CD4-positive, alpha-beta T cell treated with Interleukin-17A for 1 hour (primary cell): ENCODE measurements around the gene WFIKKN2.

Experiments used
- DNase-seq: peaks from one replicate; pipeline ENCODE4 v3.0.0-alpha.2; 2020

The WFIKKN2 gene

DNA sequence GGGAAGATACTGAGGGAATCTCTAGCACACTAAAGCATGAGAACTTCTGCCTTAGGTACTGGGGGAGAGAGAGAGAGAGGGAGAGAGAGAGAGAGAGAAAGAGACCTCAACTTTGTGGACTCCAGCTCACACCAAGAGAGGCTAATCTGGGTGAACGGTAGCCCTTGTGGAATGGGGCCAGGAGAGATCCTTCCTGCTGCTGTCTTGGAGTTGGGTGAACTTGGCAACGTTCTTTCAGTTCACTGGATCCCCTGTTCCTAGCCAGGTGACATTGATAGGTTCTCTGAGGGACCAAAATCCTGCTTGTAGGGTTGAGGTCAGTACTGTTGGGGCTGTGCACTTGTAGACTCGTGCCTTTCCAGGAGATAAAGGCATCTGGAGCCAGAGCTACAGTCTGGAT lies 26.5 kb upstream of the WFIKKN2 start:
- DNase-seq, result no peak

DNA sequence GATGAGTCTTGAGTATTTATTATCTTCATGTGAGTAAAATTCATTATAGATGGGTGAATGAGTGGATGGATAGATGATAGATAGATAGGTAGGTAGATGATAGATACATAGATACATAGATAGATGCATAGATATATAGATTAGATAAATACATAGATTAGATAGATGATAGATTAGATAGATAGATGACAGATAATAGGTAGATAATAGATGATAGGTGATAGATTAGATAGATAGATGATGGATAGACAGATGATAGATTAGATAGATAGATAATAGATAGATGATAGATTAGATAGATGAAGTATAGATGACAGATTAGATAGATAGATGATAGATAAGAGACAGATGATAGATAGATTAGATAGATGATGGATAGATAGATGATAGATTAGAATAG lies 21.8 kb upstream of the WFIKKN2 start:
- no peak for DNase-seq

DNA sequence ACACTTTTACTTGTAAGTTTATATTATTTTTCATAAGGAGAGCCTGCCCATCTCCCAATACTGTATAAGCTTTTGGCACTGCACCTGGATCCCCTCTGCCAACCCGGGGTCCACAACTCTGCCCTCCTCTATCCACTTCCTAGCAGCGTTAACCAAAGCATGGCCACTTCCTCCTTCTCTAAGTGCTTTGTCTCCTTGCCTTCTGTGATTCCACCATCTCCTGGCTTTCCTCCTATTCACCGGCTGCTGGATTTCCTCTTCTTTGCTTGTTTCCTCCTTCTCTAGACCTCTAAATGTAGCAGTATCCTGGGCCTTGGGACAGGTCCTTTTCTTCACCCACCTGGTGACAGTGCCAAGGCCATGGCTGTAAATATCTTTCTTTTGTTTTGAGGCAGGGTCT lies 20.0 kb upstream of the WFIKKN2 start:
- DNase-seq, result no peak

DNA sequence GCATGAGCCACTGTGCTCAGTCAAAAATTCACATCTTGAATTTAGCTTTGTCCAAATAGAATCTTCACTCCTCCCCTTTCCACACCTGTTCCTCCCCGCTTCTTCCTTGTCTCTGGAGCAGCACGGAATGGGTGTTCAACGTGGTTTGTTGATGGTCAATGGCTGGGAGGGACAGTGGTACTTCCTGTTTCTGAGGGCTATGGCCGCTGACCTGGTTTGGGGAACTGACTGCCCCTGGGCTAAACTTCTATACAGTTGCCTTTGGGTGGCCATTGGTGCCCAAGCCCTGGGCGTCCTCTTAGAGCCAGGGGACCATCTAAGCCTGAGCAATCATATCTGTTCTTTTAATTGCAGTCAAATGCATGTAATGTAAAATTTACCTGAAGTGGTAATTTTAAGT lies 19.1 kb upstream of the WFIKKN2 start:
- no peak for DNase-seq

DNA sequence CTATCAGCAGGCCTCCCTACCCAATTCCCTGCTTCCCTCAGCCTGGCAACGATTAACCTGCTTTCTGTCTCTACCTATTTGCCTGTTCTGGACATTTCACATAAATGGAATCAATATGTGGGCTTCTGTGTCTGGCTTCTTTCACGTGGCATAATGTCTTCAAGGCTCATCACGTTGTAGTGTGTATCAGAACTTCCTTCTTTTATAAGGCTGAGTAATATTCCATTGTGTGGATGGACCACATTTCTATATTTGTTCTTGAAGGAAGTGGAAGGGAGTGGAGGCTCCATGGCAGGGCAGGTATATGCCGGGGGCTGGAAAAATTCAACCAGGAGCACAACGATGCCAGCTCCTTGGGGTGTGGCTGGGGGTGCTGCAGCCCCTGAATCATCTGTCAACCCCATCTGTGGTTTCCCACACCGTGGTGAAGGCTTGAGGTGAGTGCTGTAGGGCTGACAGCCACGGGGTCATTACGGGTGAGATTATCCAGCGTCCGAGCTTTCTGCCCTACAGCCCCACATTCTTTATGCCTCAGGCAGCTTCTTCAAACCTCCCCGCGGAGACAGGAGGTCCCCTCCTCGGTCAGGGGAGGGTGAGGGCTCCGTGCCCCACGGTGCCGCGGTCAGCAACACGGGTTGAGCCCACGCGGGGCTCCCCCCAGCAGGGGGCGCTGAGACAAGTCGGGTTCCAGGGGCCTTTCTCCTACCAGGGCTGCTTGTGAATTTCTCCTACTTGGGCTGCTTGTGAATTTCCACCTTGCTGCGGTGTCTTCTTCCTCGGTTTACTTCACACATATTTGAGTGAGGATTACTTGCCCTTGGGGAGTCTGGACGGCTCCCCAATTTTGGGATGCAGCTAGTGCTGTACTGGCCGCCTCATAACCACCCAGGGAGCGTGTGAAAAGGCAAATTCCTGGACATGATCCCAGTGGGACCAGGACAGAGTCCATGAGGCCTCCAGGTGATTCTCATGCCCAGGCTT lies 18.3 kb upstream of the WFIKKN2 start:
- DNase-seq, result peak; percentile 57

DNA sequence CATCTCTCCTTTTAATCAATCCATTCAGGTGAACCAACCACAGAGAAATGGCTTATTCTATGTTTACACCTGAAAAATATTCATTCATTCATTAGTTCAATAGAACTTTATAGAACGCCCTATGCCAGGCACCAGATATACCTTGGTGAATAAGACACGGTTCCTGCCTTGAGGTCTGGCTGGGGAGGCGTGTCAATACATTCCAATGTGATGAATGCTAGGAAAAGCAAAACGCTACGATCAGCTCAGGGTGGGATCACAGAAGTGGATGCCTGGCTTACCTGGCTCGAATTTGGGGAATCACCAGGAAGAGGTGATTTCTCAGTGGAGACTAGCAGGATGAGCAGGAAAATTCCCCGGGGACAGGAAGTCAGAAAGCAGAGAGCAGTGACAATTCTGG lies 17.5 kb upstream of the WFIKKN2 start:
- no peak for DNase-seq

DNA sequence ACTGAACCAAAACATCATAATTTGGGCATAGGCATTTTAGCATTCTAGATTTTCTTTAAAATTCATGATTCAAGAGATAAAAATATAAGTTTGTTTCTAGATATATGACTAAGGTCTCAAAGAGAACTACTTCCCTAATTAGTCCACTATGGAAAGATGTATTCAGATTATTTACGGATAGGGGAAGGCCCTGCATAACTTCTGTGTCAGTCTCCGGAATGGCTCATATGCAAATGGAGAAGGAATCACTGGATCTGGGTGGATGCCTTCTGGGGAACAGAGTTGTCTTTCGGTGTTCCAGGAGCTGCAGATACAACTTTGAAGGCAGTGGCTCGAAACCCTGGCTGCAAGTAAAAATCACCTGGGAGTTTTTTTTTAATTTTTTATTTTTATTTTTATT lies 17.1 kb upstream of the WFIKKN2 start:
- no peak for DNase-seq

DNA sequence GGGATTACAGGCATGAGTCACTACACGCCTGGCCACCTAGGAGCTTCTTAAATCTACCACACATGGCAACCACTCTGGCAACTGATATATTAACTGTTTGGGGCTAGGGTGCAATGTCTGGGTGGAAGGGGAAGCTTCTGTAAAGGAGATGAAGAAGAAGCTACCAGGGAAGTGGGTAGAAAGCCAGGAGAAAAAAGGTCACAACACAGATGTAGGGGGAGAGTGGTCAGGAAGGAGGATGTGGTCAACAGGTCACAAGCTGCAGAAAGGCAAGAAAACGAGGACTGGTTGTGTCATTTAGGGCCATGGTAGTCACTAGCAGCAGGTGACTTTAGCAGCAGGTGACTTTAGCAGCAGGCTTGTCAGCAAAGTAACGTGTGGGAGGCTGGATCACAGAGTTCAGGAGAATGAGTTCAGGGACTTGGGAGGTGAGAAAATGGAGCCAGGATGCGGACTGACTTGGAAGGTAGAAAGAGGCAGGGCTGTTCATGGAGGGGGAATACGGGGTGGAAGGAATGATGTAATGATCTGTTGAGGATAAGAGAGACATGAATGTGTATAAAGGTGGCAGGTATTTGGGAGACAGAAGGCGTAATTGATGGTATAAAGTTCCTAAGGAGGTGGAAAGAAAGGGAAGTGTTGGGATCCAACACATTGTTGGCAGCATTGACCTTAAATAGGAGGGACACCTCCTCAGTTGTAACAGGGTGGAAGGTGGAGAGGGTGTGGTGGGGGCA lies 16.3 kb upstream of the WFIKKN2 start:
- no peak for DNase-seq

DNA sequence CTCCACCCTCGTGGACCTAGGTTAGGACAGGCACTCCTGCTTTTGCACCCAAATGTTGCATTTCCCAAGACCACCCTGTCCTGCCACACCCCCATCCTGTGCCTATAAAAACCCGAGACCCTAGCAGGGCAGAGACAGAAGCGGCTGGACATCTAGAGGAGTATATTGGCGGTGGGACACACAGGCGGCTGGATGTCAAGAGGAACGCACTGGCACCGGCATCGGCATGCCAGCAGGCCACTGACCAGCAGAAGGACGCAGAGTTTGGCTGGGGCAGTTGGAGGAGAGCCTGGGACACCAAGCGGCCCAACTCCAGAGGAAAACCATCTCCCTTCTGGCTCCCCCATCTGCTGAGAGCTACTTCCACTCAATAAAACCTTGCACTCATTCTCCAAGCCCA lies 14.7 kb upstream of the WFIKKN2 start:
- no peak for DNase-seq

DNA sequence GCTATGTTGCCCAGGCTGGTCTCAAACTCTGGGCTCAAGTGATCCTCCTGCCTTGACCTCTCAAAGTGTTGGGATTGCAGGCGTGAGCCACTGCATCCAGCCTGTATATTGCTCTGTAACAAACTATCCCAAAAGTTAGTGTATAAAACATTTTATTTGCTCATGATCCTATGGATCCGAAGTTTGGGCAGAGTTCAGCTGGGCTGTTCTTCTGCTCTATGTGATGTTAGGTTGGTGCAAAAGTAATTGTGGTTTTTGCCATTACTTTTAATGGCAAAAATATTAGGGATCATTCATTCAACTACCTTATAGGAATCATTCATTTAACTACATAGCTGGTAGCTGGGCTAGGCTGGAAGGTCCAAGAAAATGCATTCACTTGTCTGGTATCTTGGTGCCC lies 12.8 kb upstream of the WFIKKN2 start:
- DNase-seq, result no peak

DNA sequence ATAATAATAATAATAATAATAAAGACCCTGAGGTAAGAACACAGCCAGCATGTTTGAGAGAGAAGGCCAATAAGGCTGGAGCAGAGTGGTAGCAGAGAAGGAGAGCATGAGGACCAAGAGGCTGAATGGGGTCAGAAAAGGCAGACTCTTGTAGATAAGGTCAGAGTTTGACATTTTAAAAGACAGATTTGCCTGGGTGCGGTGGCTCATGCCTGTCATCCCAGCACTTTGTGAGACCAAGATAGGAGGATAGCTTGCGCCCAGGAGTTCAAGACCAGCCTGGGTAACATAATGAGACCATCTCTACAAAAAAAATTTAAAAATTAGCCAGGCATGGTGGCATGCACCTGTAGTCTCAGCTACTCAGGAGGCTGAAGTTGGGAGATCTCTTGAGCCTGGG lies 11.0 kb upstream of the WFIKKN2 start:
- no peak for DNase-seq

DNA sequence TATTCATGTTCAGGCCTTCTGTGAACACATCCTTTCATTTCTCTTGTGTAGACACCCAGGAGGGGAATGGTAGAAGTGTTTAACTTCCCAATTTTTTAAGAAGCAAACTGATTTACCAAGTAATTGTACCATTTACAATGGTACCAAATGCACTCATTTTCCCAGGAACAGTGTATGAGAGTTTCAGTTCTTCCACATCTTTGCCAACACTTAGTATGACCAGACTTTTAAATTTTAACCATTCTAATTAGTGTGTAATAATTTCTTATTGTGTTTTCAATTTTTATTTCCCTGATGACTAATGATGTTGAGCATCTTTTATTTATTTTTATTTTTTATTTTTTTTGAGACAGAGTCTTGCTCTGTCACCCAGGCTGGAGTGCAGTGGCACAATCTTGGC lies 10.2 kb upstream of the WFIKKN2 start:
- DNase-seq, result no peak

DNA sequence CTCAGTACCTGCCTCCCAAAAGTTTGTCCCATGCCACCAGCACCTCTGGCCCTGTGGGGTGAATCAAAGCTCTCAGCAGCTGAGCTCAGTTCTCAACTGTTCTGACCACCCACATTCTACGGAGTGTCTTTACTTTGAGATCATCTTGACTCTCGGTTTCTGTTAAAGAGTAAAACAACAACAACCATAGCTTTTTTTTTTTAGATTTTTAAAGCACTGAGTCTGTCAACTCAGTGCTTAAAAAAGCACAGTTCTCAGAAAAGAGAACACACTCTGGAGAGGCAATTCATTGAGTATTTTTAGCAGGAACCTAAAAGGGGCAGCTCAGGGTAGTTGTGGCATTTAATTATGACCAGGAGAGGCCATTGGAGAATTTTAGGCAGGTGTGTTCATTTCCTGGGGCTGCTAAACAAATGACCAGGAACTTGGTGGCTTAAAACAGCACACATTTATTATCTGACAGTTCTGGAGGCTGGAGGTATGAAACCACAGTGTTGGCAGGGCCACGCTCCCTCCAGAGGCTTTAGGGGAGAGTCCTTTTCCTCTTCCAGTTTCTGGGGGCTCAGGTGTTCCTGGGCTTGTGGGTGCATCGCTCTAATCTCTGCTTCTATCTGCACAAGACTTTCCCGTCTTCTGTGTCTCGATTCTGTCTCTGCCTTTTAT lies 6.7 kb upstream of the WFIKKN2 start:
- no peak for DNase-seq

DNA sequence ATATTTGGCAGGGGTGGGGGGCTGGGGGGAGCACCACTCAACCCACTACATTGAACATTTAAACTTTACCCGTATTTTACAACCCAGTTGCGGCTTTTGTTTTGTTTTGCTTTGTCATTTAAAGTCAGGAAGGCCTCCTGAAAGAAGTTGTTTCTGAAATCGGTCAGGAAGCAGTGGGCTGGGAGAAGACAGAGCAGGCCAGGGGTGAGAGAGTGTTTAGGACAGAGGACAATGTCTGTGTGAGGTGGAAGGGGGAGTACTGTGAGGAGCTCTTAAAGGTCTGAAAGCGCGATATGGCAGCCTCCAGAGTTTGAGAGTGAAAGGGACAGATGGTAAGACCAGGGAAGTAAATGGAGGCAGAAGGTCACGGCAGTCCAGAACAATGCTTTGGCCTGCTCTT lies 6.1 kb upstream of the WFIKKN2 start:
- no peak for DNase-seq

DNA sequence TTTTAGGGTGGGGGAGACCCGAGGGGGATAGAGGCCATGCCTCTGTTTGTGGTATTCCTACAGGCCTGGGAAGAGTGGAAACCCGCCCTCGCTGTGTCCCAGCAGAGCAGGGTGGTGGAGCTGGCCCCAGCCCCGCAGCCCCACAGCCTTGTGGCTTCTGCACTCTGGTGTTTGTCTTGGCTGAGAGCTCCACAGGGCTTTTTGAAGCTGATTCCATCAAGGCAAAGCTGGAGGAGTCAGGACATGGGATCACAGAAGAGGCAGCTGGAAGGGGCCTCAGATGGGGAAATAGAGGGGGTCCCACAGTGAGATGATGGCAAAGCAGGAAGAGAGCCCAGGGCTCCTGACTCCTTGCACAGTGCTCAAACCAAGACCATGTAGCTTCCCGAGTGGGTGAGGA lies 5.0 kb upstream of the WFIKKN2 start:
- DNase-seq, result no peak

DNA sequence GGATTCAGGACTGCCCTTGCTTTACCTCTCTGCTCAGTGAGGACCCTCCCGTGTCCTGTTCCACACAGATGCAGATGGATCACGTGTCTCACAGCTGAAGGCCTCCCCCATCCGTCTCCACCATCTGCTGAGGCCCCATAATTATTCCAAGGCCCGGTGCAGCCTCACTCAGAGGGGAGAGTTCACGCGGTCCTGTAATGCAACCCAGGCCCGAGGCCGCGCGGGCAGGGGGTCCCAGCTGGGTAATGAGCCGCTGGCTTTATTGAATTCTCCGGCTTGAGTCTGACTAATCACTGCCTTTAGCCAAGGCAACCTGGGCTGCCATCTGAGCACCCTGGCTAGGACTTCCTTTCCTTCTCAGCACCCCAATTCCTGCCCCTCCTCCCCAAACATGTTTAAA lies 4.4 kb upstream of the WFIKKN2 start:
- no peak for DNase-seq

DNA sequence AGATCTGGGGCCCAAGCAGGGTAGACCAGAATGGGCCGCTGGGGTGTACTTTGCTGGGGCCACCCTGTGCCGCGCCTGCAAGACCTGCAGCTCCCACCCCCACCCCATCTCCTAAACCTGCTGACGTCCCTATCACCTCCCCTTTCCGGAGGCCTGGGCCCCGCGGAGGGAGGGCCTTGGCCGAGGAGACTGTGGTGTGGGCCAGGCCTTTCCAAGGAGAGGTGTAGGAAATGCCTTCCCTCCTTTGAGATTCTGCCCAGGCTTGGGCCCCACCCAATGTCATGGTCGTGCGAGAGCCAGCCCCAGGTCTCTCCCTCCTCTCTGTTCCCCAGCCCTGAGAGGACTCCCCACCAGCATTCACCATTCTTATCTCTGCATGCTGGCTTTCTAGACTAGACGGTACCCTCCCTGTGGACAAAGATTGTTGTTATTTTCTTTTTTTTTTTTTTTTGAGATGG lies 3.9 kb upstream of the WFIKKN2 start:
- DNase-seq, result no peak

DNA sequence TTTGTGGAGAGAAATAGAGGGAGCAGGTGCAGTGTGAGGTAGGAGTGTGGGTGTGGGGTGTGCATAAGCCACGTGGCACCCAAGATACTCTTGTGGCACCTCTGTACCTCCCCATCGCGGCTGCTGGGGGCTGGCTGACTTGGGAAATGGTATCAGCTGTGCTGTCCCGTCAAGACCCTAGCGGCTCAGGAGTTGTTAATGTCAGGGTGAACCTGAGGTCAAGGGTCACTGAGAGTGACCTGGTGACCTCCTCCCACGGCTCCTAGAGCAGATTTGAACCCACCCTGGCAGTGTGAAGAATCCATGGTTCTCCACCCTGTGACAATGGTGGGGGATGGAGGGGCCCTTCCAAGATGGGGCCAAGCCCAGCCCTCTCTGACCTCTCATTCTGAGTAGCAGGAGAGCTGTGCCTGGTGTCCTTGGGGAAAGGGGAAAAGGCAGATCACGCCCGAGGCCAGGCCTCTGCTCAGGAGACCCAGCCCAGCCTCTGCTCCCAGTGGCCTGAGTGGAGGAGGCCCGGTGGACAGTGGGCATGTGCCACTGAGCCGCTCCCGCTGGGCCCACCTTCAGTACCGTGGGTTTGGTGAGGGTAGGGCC lies 3.0 kb upstream of the WFIKKN2 start:
- DNase-seq, result no peak

DNA sequence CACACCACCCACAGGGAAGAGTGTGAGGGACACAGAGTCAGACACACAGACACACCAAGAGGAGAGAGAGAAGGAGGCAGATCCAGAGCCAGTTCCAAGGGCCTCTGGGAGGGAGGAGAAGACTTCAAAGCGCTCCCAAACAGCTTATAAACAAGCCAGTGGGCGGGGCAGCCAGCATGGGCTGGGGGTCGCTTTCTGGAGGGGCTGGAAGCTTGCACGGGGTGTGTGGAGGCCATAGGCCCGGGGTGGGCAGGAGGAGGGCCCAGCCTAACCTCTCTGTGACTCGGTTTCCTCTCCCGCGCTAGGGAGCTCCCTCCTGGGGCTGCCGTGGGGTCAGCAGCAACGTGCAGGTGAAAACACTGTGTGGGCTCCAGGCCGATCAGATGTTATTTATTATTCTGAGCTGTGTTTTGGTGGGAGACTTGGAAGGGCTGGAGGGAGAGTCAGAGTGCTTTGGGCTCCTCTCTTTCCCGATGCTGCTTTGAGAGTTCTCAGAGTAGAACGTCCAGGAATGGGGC lies 2.5 kb upstream of the WFIKKN2 start:
- no peak for DNase-seq

DNA sequence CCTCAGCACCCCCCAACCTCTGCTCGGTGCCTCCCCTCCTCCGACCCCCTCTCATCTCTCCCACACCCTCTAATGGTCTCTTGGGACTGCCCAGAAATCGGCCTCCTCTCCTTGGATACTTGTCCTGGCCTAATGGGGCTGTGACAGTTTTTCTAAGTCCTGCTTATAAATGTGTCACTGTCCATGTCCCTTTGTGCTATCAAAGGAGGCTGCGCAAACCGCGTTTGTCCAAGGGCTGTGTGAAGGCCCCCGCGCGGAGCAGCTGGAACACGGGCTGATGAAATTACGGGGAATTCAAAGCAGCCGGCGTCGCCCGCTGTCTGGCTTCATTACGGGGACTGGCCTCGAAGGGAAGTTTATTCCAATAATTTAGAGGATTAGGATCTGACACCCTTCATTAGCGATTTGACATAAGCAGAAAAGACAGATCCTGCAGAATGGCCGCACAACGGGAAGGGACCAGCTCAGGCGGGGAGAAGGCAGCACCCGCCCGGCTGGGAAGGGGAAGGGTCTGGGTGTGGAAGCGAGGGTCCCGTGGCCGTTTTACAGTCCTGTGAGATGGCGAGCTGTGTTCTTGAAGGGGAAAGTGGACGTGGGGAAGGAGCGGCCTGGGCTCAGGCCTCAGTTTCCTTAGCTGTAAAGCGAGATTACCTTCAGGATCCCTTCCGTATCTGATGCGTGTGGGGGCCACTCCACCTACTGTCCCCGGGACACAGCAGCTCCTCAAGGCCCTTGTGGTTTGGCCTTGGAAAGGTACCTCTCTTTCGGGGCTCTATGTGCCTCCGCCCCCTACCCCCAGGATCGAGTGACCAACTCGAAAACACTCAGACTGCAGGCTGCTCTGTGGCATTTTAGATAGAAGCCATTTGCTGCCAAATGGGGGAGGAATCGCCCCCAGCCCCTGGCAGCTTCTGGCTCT lies 1.6 kb upstream of the WFIKKN2 start:
- no peak for DNase-seq

DNA sequence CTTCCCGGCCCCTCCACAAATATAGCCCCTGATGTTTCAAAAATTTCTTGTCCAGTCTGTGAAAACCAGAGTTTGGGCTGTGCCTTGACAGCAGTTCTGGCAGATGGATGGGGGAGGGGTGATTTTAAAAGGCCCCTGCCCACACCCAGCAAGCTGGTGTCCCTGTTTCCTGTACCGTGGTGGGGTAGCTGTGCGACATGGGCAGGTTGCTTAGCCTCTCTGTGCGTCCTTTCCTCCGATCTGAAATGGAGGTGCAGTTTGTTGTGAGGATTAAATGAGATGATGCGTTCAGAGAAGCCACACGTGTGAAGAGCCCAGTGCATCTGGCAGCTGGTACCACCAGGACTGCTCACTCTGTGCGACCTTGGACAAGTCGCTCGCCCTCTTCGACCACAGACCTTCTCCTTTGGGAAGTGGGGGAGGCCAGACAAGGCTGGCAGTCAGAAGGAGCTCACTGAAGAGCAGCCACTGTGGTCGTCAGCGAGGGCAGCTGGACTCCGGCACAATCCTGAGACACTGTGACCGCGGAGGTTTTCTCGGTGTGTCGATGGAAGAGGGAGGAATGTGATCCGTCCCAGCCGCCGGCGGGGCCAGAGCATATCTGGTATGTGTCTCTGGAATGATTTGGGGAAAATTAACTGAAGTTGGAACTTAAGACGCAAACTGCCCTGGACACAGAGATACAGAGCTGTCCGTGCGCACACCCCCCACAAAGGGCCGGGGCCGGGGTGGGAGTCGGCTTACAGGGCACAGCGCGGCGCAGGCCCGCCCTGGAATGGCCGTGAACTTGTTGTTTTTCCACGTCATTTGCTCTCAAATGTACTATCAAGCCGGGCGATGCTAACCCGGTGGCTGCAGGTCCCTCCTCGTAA lies 721 bp upstream of the WFIKKN2 start:
- no peak for DNase-seq
